Measurements from ENCODE around the gene NKX3-2. TPM values are rescaled to one million over a fixed set of nuclear protein-coding genes. Genes with fewer than 3 reads are reported as not detected.
"Not testable (repeated sequence)": the region's sequence is repeated elsewhere in the genome, so short reads cannot be mapped to it uniquely, and the experiment has no call there.

NKX3-2 gene
- total RNA-seq, 2 experiments from 2014 or later, result 0.57 to 0.63 TPM

DNA sequence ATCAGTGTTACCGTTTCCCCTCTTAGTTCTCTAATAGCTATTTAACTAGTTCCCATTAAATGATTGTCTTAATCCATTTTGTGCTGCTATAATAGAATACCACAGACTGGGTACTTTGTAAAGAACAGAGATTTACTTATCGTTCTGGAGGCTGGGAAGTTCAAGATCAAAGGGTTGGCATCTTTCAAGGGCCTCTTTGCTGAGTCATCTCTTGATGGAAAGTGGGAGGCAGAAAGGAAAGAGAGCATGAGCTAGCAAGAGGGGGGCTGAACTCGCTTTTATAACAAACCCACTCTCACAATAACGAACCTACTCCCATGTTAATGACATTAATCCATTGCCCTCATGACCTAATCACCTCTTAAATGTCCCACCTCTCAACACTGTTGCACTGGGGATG is 17.4 kb upstream of the NKX3-2 start:
- Histone ChIP-seq H3K9me3 (ENCODE audit: low read length) (no peaks in the 10 kb centered on the region), H4K20me1 (ENCODE audit: insufficient read depth, low read length) (no peaks in the 10 kb centered on the region), H3K27ac (ENCODE audit: low read depth, low read length, poor library complexity, severe bottlenecking) (no peak overlapping the region), H3K79me2 (ENCODE audit: insufficient read depth, low read depth, low read length) (no peaks in the 10 kb centered on the region), H3K9me2 (ENCODE audit: insufficient read depth, low read length) (no peaks in the 10 kb centered on the region), H2AFZ (ENCODE audit: low read length) (no peak overlapping the region), H3K4me1 (ENCODE audit: insufficient read depth, low read length, poor library complexity, severe bottlenecking) (no peaks in the 10 kb centered on the region), H3K4me3 (ENCODE audit: low read depth, low read length, poor library complexity, severe bottlenecking) (no peak overlapping the region), H3K36me3 (ENCODE audit: insufficient read depth, low read length) (peaks cover 3% of the 10 kb centered on the region; the same call in 1 of the 2 replicates), H3K4me2 (ENCODE audit: low read length) (no peak overlapping the region)
- TF ChIP-seq, protein P1, sequence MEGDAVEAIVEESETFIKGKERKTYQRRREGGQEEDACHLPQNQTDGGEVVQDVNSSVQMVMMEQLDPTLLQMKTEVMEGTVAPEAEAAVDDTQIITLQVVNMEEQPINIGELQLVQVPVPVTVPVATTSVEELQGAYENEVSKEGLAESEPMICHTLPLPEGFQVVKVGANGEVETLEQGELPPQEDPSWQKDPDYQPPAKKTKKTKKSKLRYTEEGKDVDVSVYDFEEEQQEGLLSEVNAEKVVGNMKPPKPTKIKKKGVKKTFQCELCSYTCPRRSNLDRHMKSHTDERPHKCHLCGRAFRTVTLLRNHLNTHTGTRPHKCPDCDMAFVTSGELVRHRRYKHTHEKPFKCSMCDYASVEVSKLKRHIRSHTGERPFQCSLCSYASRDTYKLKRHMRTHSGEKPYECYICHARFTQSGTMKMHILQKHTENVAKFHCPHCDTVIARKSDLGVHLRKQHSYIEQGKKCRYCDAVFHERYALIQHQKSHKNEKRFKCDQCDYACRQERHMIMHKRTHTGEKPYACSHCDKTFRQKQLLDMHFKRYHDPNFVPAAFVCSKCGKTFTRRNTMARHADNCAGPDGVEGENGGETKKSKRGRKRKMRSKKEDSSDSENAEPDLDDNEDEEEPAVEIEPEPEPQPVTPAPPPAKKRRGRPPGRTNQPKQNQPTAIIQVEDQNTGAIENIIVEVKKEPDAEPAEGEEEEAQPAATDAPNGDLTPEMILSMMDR (conservative IDR thresholded peaks at IDR 0.05; ENCODE audit: low read length), result no peak
- TF ChIP-seq EZH2phosphoT487 (IDR thresholded peaks at IDR 0.05; ENCODE audit: borderline replicate concordance, low read depth, low read length), result no peak
- no peak for DNase-seq (ENCODE audit: low spot score)
- CTCF ChIA-PET (ENCODE audit: unreplicated experiment), result no interaction called here
- POLR2A ChIA-PET, result interaction anchor here (0.9 kb wide), 1 partner anchor 9 kb away, joined by 3 read pairs; no protein-coding TSS in a partner anchor
- no TSS peak for BruUV-seq (replicated peaks)
- intact Hi-C loops (cut with micrococcal nuclease; ENCODE audit: unreplicated experiment), result no loop called here

DNA sequence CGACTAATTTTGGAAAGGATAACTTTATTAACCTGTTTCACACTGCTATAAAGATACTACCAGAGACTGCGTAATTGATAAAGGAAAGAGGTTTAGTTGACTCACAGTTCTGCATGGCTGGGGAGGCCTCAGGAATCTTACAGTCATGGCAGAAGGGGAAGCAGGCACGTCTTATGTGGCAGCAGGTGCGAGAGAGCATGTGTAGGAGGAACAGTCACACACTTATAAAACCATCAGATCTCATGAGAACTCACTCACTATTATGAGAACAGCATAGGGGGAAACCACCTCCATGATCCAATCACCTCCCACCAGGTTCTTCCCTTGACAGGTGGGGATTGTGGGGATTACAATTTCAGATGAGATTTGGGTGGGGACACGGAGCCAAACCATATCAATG is 15.8 kb upstream of the NKX3-2 start:
- H3K27ac ChIP-seq (ENCODE audit: low read depth, low read length, poor library complexity, severe bottlenecking); H3K36me3 ChIP-seq (ENCODE audit: insufficient read depth, low read length); H3K9me3 ChIP-seq (ENCODE audit: low read length); POLR2A ChIA-PET; H3K4me2 ChIP-seq (ENCODE audit: low read length); H3K4me3 ChIP-seq (ENCODE audit: low read depth, low read length, poor library complexity, severe bottlenecking); H4K20me1 ChIP-seq (ENCODE audit: insufficient read depth, low read length); CTCF ChIA-PET (ENCODE audit: unreplicated experiment); BruUV-seq (replicated peaks); H3K4me1 ChIP-seq (ENCODE audit: insufficient read depth, low read length, poor library complexity, severe bottlenecking); DNase-seq (ENCODE audit: low spot score); intact Hi-C loops (cut with micrococcal nuclease; ENCODE audit: unreplicated experiment); H2AFZ ChIP-seq (ENCODE audit: low read length); H3K79me2 ChIP-seq (ENCODE audit: insufficient read depth, low read depth, low read length); H3K9me2 ChIP-seq (ENCODE audit: insufficient read depth, low read length): not testable (repeated sequence)

DNA sequence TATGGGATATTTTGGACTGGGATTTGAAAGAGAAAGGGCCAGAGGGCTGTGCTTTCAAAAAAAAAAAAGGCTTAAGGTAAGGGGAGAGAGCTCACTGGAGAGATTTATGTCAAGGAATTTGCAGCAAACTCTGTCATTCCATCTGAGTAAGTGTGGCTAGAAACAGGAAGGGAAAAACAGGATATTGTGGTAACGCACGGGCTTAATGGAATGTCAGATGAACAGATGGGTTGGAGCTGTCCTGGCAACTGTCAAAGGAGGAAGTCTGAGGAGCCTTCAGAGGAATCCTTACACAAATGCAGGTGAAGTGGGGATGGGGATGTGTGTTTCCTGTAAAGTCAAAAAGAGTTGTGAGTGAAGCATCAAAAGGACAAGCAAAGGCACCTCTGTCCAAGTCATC is 15.1 kb upstream of the NKX3-2 start:
- Histone ChIP-seq H3K4me3 (ENCODE audit: low read depth, low read length, poor library complexity, severe bottlenecking) (no peak overlapping the region), H3K9me2 (ENCODE audit: insufficient read depth, low read length) (no peaks in the 10 kb centered on the region), H3K4me2 (ENCODE audit: low read length) (no peak overlapping the region), H3K9me3 (ENCODE audit: low read length) (no peaks in the 10 kb centered on the region), H4K20me1 (ENCODE audit: insufficient read depth, low read length) (no peaks in the 10 kb centered on the region), H3K36me3 (ENCODE audit: insufficient read depth, low read length) (no peaks in the 10 kb centered on the region), H3K79me2 (ENCODE audit: insufficient read depth, low read depth, low read length) (no peaks in the 10 kb centered on the region), H3K27ac (ENCODE audit: low read depth, low read length, poor library complexity, severe bottlenecking) (no peak overlapping the region), H3K4me1 (ENCODE audit: insufficient read depth, low read length, poor library complexity, severe bottlenecking) (no peaks in the 10 kb centered on the region), H2AFZ (ENCODE audit: low read length) (no peak overlapping the region)
- no peak for DNase-seq (ENCODE audit: low spot score)
- no TSS peak for BruUV-seq (replicated peaks)
- ChIA-PET CTCF (ENCODE audit: unreplicated experiment) (no interaction called here), POLR2A (interaction anchor here (0.6 kb wide), 1 partner anchor 1745 kb away, joined by 6 read pairs; no protein-coding TSS in a partner anchor)
- TF ChIP-seq EZH2phosphoT487 (IDR thresholded peaks at IDR 0.05; ENCODE audit: borderline replicate concordance, low read depth, low read length), result no peak
- TF ChIP-seq, protein P1 (conservative IDR thresholded peaks at IDR 0.05; ENCODE audit: low read length), result no peak
- intact Hi-C loops (cut with micrococcal nuclease; ENCODE audit: unreplicated experiment), result no loop called here
